ENCODE data around the gene CMA1. TPM values are rescaled to one million over a fixed set of nuclear protein-coding genes. Genes with fewer than 3 reads are reported as not detected.

CMA1 gene, protein sequence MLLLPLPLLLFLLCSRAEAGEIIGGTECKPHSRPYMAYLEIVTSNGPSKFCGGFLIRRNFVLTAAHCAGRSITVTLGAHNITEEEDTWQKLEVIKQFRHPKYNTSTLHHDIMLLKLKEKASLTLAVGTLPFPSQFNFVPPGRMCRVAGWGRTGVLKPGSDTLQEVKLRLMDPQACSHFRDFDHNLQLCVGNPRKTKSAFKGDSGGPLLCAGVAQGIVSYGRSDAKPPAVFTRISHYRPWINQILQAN
- total RNA-seq: not detected in 2 replicates

DNA sequence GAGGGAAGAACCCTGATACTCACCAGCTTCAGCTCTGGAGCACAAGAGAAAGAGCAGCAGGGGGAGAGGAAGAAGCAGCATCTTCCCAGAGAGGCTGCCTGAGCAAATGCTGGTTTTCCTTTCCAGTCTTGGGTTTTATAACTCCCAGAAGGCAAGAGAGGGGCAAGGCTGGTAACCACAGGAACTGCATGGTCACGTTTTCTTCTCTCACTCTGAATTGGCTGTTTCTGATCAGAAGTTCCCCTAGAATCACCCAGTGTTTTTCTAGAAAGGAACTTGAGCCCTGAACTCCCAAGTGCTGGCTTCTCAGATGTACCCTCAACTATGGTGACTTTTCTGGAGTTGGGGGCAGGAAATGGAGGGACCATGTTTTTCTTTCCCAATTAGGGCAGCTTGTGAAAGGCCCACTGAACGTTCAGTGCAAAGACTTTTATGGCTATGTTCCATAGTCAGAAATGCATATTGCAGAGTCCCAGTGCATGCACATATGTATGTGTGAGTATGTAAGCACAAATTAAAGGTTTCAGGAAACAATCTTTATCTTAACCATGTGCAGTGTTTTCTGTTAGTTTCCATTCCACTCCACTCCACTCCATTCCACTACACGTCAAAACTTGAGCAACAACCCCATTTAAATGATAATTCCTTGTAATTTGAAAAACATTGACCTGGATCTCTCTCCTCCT, at the start of gene CMA1:
Gene CMA1 (minus strand): TSS at position 111 of the 686 bp plus-strand sequence. CDS start 30 bp downstream, at position 81.

Other genes with a start within 250 kb of the CMA1 start
- 0.09 and 0.22 TPM in 2 replicates for gene TGM1, start 245.1 kb downstream of the CMA1 start, total RNA-seq
- gene RABGGTA, start 236.7 kb downstream of the CMA1 start, total RNA-seq: 10.7 and 12.2 TPM in 2 replicates
- 5.8 and 16.0 TPM in 2 replicates for gene DHRS1, start 208.5 kb downstream of the CMA1 start, total RNA-seq
- gene NOP9, start 208.4 kb downstream of the CMA1 start, total RNA-seq: 20.8 and 21.0 TPM in 2 replicates
- 1.2 TPM in 2 replicates for gene CIDEB, start 200.3 kb downstream of the CMA1 start, total RNA-seq
- 2.3 and 3.1 TPM in 2 replicates for gene LTB4R2, start 198.1 kb downstream of the CMA1 start, total RNA-seq
- 1.6 and 1.7 TPM in 2 replicates for gene LTB4R, start 196.8 kb downstream of the CMA1 start, total RNA-seq
- gene ADCY4, start 173.2 kb downstream of the CMA1 start, total RNA-seq: 51.0 and 57.6 TPM in 2 replicates
- gene RIPK3, start 168.3 kb downstream of the CMA1 start, total RNA-seq: 2.1 and 2.2 TPM in 2 replicates
- gene NFATC4, start 140.1 kb downstream of the CMA1 start, total RNA-seq: 0.34 and 0.65 TPM in 2 replicates
- 3.1 and 3.9 TPM in 2 replicates for gene NYNRIN, start 109.3 kb downstream of the CMA1 start, total RNA-seq
- 0.26 and 0.33 TPM in 2 replicates for gene CBLN3, start 78.6 kb downstream of the CMA1 start, total RNA-seq
- gene KHNYN, start 78.3 kb downstream of the CMA1 start, total RNA-seq: 43.3 and 49.2 TPM in 2 replicates
- gene SDR39U1, start 65.5 kb downstream of the CMA1 start, total RNA-seq: 7.4 TPM in 2 replicates
- not detected in 2 replicates for gene CTSG, start 68.0 kb upstream of the CMA1 start, total RNA-seq
- gene GZMH, start 101.4 kb upstream of the CMA1 start, total RNA-seq: not detected in 2 replicates
- not detected in 2 replicates for gene GZMB, start 125.9 kb upstream of the CMA1 start, total RNA-seq